MM.1S (cell line): ENCODE measurements around the gene USP30.

Source experiments
- CTCF ChIP-seq: fragments of 300-600 bp; sonication (generic); IDR thresholded peaks from 2 replicates; pipeline ENCODE4 v1.5.1; 2016; ENCODE audit warnings: antibody characterized with exemption, low read length, mixed read lengths
- EZH2phosphoT487 ChIP-seq: fragments of 300-600 bp; sonication (generic); IDR thresholded peaks from 2 replicates; pipeline ENCODE4 v1.6.1; 2018; ENCODE audit warnings: antibody characterized with exemption, low read length

DNA sequence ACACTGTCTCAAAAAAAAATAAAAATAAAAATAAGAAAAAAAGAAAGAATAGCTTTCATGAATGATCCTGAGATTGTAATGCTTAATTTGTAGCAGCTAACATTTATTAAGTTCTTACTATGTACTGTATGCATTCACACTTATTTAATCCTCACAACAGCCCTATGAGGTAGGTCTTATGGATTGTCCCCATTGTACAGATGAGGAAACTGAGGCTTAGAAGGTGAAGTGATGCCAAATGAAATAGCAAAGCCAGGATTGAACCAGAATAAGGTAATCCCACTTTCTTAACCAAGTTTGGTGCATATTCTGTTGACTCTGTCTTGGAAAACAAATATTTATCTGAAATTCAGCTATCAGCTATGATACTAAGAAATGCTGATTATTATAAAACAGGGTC is 2.1 kb downstream of the USP30 start:
- TF ChIP-seq CTCF (no peak), EZH2phosphoT487 (no peak)
